Liver (tissue), 9 donors: Measurements from ENCODE around the gene STAT3. TPM values are rescaled to one million over a fixed set of nuclear protein-coding genes. Genes with fewer than 3 reads are reported as not detected.

ENCODE experiments used
- DNase-seq: peaks from one replicate; pipeline ENCODE4 v3.0.0-alpha.2; 2017; ENCODE audit warnings: low spot score
- H3K27ac ChIP-seq, 2 donors: one replicate each; pipeline ENCODE4 v1.7.0; 2013; ENCODE audit warnings: inconsistent platforms in 2 of 2, low read length in 2 of 2, control low read depth in 1 of 2, low read depth in 1 of 2, mild to moderate bottlenecking in 1 of 2
- H3K27me3 ChIP-seq, 4 donors: one replicate each; pipeline versions ENCODE4 v1.6.1 to v1.7.0; 2013; ENCODE audit warnings: low read length in 3 of 4, inconsistent platforms in 1 of 4, mild to moderate bottlenecking in 1 of 4, moderate library complexity in 1 of 4; ENCODE audit not compliant: control insufficient read depth in 4 of 4, insufficient read depth in 4 of 4
- H3K36me3 ChIP-seq, 4 donors: one replicate each; pipeline versions ENCODE4 v1.6.1 to v1.7.0; 2013; ENCODE audit warnings: low read length in 3 of 4, mild to moderate bottlenecking in 3 of 4, low read depth in 1 of 4, moderate library complexity in 1 of 4; ENCODE audit not compliant: control insufficient read depth in 4 of 4, insufficient read depth in 3 of 4
- H3K4me1 ChIP-seq, 4 donors: one replicate each; pipeline versions ENCODE4 v1.6.1 to v1.7.0; 2013; ENCODE audit warnings: low read length in 3 of 4, mild to moderate bottlenecking in 3 of 4, moderate library complexity in 1 of 4; ENCODE audit not compliant: control insufficient read depth in 4 of 4, insufficient read depth in 4 of 4
- H3K4me3 ChIP-seq, 3 donors: one replicate each; pipeline versions ENCODE4 v1.6.1 to v1.7.0; 2013; ENCODE audit warnings: low read length in 3 of 3, control low read depth in 1 of 3, low read depth in 1 of 3, mild to moderate bottlenecking in 1 of 3
- H3K9ac ChIP-seq, 2 donors: one replicate each; pipeline ENCODE4 v1.7.0; 2013; ENCODE audit warnings: low read length in 2 of 2, mild to moderate bottlenecking in 2 of 2, moderate library complexity in 2 of 2, control low read depth in 1 of 2, low read depth in 1 of 2
- H3K9me3 ChIP-seq, 4 donors: one replicate each; pipeline versions ENCODE4 v1.6.1 to v1.7.0; 2013; ENCODE audit warnings: low read length in 3 of 4; ENCODE audit not compliant: control insufficient read depth in 4 of 4
- EGR1 ChIP-seq, 2 donors: IDR thresholded peaks; 2 replicates each; pipeline ENCODE4 v1.6.1; 2016 to 2018; ENCODE audit warnings: antibody characterized with exemption in 2 of 2, low read depth in 2 of 2
- FOXA2 ChIP-seq: IDR thresholded peaks from 2 replicates; pipeline ENCODE4 v1.6.1; 2016; ENCODE audit warnings: antibody characterized with exemption
- GABPA ChIP-seq, 2 donors: IDR thresholded peaks in 1 of 2; conservative IDR thresholded peaks in 1 of 2; 2 replicates each; pipeline ENCODE4 v1.6.1; 2016; ENCODE audit warnings: antibody characterized with exemption in 2 of 2, mild to moderate bottlenecking in 1 of 2, moderate library complexity in 1 of 2
- HNF4A ChIP-seq, 2 donors: conservative IDR thresholded peaks; 2 replicates each; pipeline ENCODE4 v1.6.1; 2016; ENCODE audit warnings: antibody characterized with exemption in 2 of 2, mild to moderate bottlenecking in 2 of 2
- HNF4G ChIP-seq: IDR thresholded peaks from 2 replicates; pipeline ENCODE4 v1.6.1; 2016; ENCODE audit warnings: antibody characterized with exemption
- JUND ChIP-seq, 2 donors: IDR thresholded peaks; 2 replicates each; pipeline ENCODE4 v1.6.1; 2016; ENCODE audit warnings: antibody characterized with exemption in 2 of 2
- RAD21 ChIP-seq, 2 donors: IDR thresholded peaks; 2 replicates each; pipeline ENCODE4 v1.6.1; 2016; ENCODE audit warnings: antibody characterized with exemption in 2 of 2, mild to moderate bottlenecking in 2 of 2
- RXRA ChIP-seq, 2 donors: IDR thresholded peaks; 2 replicates each; pipeline ENCODE4 v1.6.1; 2017 to 2018; ENCODE audit warnings: antibody characterized with exemption in 2 of 2, mild to moderate bottlenecking in 1 of 2
- SP1 ChIP-seq: IDR thresholded peaks from 2 replicates; pipeline ENCODE4 v1.6.1; 2018; ENCODE audit warnings: antibody characterized with exemption, mild to moderate bottlenecking
- YY1 ChIP-seq: IDR thresholded peaks from 2 replicates; pipeline ENCODE4 v1.6.1; 2016; ENCODE audit warnings: antibody characterized with exemption, mild to moderate bottlenecking
- WGBS: extraction: QIAGEN DNeasy Blood & Tissue Kit; methylation state at CpG from one replicate; pipeline ENCODE4 v1.1.7; 2013; 5-methylcytosine and 5-hydroxymethylcytosine counted together
- polyA plus RNA-seq, 2 donors: library from polyadenylated mRNA; stranded (reverse) in 1 of 2; unstranded in 1 of 2; fragments of 200-250 nt in 1 of 2; fragments of >200 nt in 1 of 2; fragmentation: Nextera tagmentation in 1 of 2; extraction: Ambion mirVana in 1 of 2; gene quantifications; one replicate each; pipeline versions ENCODE4 v1.2.1 to v1.2.3, GENCODE V29; 2013 to 2015
- total RNA-seq, 2 donors: library from RNA; depleted of rRNA; stranded (reverse); fragments of >200 nt; gene quantifications; one replicate each; pipeline ENCODE4 v1.2.3, GENCODE V29; 2014
- TF ChIP-seq, protein P1 (sequence below): IDR thresholded peaks from 2 replicates; pipeline ENCODE4 v1.6.1; 2016; ENCODE audit warnings: antibody characterized with exemption
- TF ChIP-seq, protein P2 (sequence below): IDR thresholded peaks from 2 replicates; pipeline ENCODE4 v1.6.1; 2016; ENCODE audit warnings: antibody characterized with exemption
- TF ChIP-seq, protein P3 (sequence below): IDR thresholded peaks from 2 replicates; pipeline ENCODE4 v1.6.1; 2016; ENCODE audit warnings: antibody characterized with exemption
- TF ChIP-seq, protein P4 (sequence below): IDR thresholded peaks from 2 replicates; pipeline ENCODE4 v1.6.1; 2016; ENCODE audit warnings: antibody characterized with exemption, mild to moderate bottlenecking
- donor health status: healthy.
- donor health status: healthy.
- donor health status: healthy.
- donor health status: healthy.
- donor health status: healthy.

STAT3 gene
- total and polyA plus RNA-seq, 4 donors, result 68.7 to 301 (median 114) TPM

DNA sequence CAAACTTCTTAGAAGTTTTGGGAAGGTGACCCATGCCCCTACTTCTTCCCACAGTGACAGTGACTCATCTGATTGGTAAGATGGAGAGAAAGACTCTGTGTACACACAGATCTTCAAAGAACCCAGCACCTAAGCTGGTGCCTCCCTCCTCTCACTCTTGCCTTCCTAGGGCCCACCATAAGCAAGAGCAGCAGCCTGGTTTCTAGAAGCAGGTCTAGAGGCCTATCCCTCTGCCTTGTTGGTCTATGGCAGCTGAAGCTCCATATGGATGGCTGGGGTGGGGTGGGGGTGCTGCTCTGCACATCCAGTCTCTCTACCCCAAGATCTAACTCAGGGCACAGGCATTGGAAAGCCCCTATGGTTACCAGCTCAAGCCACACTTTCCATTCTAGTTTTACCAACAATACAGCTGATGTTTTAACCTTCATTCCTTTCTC, 47.5 kb downstream of the STAT3 start:
- no peak overlapping the region for H3K9ac ChIP-seq
- H3K4me1 ChIP-seq, result no peaks in the 10 kb centered on the region
- TF ChIP-seq, protein P1, sequence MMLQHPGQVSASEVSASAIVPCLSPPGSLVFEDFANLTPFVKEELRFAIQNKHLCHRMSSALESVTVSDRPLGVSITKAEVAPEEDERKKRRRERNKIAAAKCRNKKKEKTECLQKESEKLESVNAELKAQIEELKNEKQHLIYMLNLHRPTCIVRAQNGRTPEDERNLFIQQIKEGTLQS, result no peak
- TF ChIP-seq, protein P2, sequence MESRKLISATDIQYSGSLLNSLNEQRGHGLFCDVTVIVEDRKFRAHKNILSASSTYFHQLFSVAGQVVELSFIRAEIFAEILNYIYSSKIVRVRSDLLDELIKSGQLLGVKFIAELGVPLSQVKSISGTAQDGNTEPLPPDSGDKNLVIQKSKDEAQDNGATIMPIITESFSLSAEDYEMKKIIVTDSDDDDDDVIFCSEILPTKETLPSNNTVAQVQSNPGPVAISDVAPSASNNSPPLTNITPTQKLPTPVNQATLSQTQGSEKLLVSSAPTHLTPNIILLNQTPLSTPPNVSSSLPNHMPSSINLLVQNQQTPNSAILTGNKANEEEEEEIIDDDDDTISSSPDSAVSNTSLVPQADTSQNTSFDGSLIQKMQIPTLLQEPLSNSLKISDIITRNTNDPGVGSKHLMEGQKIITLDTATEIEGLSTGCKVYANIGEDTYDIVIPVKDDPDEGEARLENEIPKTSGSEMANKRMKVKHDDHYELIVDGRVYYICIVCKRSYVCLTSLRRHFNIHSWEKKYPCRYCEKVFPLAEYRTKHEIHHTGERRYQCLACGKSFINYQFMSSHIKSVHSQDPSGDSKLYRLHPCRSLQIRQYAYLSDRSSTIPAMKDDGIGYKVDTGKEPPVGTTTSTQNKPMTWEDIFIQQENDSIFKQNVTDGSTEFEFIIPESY, result no peak
- no peak for TF ChIP-seq HNF4G
- TF ChIP-seq FOXA2, result no peak
- TF ChIP-seq RXRA (IDR thresholded peaks at IDR 0.05), result no peak
- no peak for TF ChIP-seq EGR1 (IDR thresholded peaks at IDR 0.05; ENCODE audit: low read depth in 2 of 2)
- TF ChIP-seq HNF4A (conservative IDR thresholded peaks at IDR 0.05), result no peak
- no peak for TF ChIP-seq RAD21 (IDR thresholded peaks at IDR 0.05)
- no peak for TF ChIP-seq JUND (IDR thresholded peaks at IDR 0.05)
- DNase-seq, result no peak
- peaks cover 20 to 86% (median 70%) of the 10 kb centered on the region in 4 donors for H3K36me3 ChIP-seq
- H3K4me3 ChIP-seq, result no peak overlapping the region
- H3K27ac ChIP-seq, result no peak overlapping the region
- H3K27me3 ChIP-seq, result no peaks in the 10 kb centered on the region
- no peaks in the 10 kb centered on the region for H3K9me3 ChIP-seq

DNA sequence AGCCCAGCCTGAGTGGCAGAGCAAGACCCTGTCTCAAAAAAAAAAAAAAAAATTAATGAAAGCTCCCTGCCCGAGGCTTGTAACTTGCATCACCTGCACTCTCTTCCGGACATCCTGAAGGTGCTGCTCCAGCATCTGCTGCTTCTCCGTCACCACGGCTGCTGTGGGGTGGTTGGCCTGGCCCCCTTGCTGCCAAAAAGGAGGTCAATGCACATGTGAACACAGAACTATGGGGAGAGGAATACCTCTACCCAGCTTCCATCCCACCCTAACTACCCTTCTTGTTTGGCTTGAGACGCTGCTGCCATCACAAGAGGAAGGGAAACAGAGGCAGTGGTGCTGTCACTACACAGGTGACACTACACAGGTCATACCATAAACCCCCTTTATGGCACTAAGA, 49.0 kb downstream of the STAT3 start:
- Histone ChIP-seq H3K36me3 (peaks cover 20 to 87% (median 74%) of the 10 kb centered on the region in 4 donors), H3K4me1 (no peaks in the 10 kb centered on the region), H3K9ac (no peak overlapping the region), H3K4me3 (no peak overlapping the region), H3K9me3 (no peaks in the 10 kb centered on the region), H3K27ac (no peak overlapping the region), H3K27me3 (no peaks in the 10 kb centered on the region)
- WGBS, result 96% methylated on average over 5 of the region's 5 CpGs
- TF ChIP-seq, protein P1, result no peak
- TF ChIP-seq GABPA (IDR thresholded peaks at IDR 0.05 in 1 of 2, conservative IDR thresholded peaks at IDR 0.05 in 1 of 2), result no peak
- TF ChIP-seq YY1, result no peak
- no peak for TF ChIP-seq HNF4A (conservative IDR thresholded peaks at IDR 0.05)
- TF ChIP-seq, protein P3, sequence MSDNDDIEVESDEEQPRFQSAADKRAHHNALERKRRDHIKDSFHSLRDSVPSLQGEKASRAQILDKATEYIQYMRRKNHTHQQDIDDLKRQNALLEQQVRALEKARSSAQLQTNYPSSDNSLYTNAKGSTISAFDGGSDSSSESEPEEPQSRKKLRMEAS, result no peak
- TF ChIP-seq HNF4G, result no peak
- DNase-seq, result no peak

DNA sequence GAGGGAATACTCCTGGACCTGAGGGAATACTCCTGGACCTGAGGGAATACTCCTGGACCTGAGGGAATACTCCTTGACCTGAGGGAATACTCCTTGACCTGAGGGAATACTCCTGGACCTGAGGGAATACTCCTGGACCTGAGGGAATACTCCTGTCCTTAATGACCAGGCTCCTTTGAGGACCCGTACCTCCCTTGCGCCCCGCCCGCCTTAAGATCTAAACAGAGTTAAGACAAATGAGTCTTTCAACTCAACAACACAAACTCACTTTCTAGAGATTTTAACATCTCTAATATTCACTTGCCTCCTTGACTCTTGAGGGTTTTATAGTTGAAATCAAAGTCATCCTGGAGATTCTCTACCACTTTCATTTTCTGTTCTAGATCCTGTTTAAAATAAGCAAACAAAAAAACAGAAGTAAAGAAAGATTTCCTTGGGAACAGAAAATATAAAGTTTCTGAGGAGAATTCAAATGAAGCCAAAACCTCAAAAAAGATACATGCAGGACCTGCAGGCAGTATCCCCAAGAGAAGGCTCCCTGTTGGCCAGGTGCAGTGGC, 49.7 kb downstream of the STAT3 start:
- no peak for DNase-seq
- 94% methylated on average over 4 of the region's 4 CpGs for WGBS
- no peaks in the 10 kb centered on the region for H3K9me3 ChIP-seq
- no peak overlapping the region for H3K4me3 ChIP-seq
- H3K27ac ChIP-seq, result no peak overlapping the region
- peaks cover 24 to 89% (median 75%) of the 10 kb centered on the region in 4 donors for H3K36me3 ChIP-seq
- H3K4me1 ChIP-seq, result no peaks in the 10 kb centered on the region
- no peak for TF ChIP-seq HNF4A (conservative IDR thresholded peaks at IDR 0.05)
- no peak for TF ChIP-seq RXRA (IDR thresholded peaks at IDR 0.05)
- TF ChIP-seq YY1, result no peak
- TF ChIP-seq FOXA2, result no peak
- TF ChIP-seq, protein P1, result no peak
- no peak for TF ChIP-seq SP1
- TF ChIP-seq, protein P3, result no peak
- TF ChIP-seq, protein P4, sequence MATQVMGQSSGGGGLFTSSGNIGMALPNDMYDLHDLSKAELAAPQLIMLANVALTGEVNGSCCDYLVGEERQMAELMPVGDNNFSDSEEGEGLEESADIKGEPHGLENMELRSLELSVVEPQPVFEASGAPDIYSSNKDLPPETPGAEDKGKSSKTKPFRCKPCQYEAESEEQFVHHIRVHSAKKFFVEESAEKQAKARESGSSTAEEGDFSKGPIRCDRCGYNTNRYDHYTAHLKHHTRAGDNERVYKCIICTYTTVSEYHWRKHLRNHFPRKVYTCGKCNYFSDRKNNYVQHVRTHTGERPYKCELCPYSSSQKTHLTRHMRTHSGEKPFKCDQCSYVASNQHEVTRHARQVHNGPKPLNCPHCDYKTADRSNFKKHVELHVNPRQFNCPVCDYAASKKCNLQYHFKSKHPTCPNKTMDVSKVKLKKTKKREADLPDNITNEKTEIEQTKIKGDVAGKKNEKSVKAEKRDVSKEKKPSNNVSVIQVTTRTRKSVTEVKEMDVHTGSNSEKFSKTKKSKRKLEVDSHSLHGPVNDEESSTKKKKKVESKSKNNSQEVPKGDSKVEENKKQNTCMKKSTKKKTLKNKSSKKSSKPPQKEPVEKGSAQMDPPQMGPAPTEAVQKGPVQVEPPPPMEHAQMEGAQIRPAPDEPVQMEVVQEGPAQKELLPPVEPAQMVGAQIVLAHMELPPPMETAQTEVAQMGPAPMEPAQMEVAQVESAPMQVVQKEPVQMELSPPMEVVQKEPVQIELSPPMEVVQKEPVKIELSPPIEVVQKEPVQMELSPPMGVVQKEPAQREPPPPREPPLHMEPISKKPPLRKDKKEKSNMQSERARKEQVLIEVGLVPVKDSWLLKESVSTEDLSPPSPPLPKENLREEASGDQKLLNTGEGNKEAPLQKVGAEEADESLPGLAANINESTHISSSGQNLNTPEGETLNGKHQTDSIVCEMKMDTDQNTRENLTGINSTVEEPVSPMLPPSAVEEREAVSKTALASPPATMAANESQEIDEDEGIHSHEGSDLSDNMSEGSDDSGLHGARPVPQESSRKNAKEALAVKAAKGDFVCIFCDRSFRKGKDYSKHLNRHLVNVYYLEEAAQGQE, result no peak
- no peak for TF ChIP-seq EGR1 (IDR thresholded peaks at IDR 0.05; ENCODE audit: low read depth in 2 of 2)
- H3K27me3 ChIP-seq, result no peaks in the 10 kb centered on the region
- H3K9ac ChIP-seq, result no peak overlapping the region
